ENCODE results near the gene IGLL1. TPM values are rescaled to one million over a fixed set of nuclear protein-coding genes. Genes with fewer than 3 reads are reported as not detected.

The IGLL1 gene
- total RNA-seq, 1 experiment from 2014 or later: not detected

- TF ChIP-seq REST (IDR thresholded peaks at IDR 0.05; ENCODE audit: insufficient read depth in 1 of 2, low read depth in 2 of 2, low read length in 1 of 2) (peak; percentile 83 to 87), POLR2AphosphoS5 (IDR thresholded peaks at IDR 0.05; ENCODE audit: low read depth, low read length) (no peak)
- ATAC-seq: no peak
- Histone ChIP-seq H3K4me3 (ENCODE audit: low read depth in 2 of 2, low read length in 2 of 2) (no peak overlapping the region), H3K4me1 (ENCODE audit: control insufficient read depth, insufficient read depth, low read length) (no peaks in the 10 kb centered on the region), H3K27ac (ENCODE audit: low read length) (no peak overlapping the region), H3K9me3 (ENCODE audit: control insufficient read depth, insufficient read depth, low read depth, low read length) (no peaks in the 10 kb centered on the region), H3K36me3 (ENCODE audit: control insufficient read depth, insufficient read depth, low read length) (no peaks in the 10 kb centered on the region), H3K27me3 (ENCODE audit: control insufficient read depth, insufficient read depth, low read length) (no peaks in the 10 kb centered on the region; the same call in 1 of the 2 replicates)
- in situ Hi-C loops (cut with HindIII; ENCODE audit: low pct_unique_long_range_greater_than_20kb, low sequenced_read_pairs) (no loop called here), intact Hi-C loops (cut with micrococcal nuclease; ENCODE audit: unreplicated experiment) (no loop called here)
- no peak for DNase-seq (ENCODE audit: low read depth, low spot score)
- POLR2A ChIA-PET: no interaction called here
- CTCF ChIA-PET: no interaction called here
- BruUV-seq (replicated peaks): no TSS peak
These were observed 28.5 kb upstream of the IGLL1 start for GRCh38 chr22:23608583-23608982.

GRCh38 chr22:23606204-23607131, 26.4 kb upstream of the IGLL1 start:
- intact Hi-C loops (cut with micrococcal nuclease; ENCODE audit: unreplicated experiment) (no loop called here), in situ Hi-C loops (cut with HindIII; ENCODE audit: low pct_unique_long_range_greater_than_20kb, low sequenced_read_pairs) (no loop called here)
- Histone ChIP-seq H3K27me3 (ENCODE audit: control insufficient read depth, insufficient read depth, low read length) (no peaks in the 10 kb centered on the region), H3K27ac (ENCODE audit: low read length) (no peak overlapping the region), H3K4me3 (ENCODE audit: low read depth in 2 of 2, low read length in 2 of 2) (no peak overlapping the region), H3K9me3 (ENCODE audit: control insufficient read depth, insufficient read depth, low read depth, low read length) (no peaks in the 10 kb centered on the region), H3K36me3 (ENCODE audit: control insufficient read depth, insufficient read depth, low read length) (no peaks in the 10 kb centered on the region), H3K4me1 (ENCODE audit: control insufficient read depth, insufficient read depth, low read length) (no peaks in the 10 kb centered on the region)
- TF ChIP-seq POLR2AphosphoS5 (IDR thresholded peaks at IDR 0.05; ENCODE audit: low read depth, low read length): no peak
- no peak for TF ChIP-seq SIN3A (IDR thresholded peaks at IDR 0.05; ENCODE audit: borderline replicate concordance, insufficient read depth, low read depth, low read length)
- no peak for TF ChIP-seq TCF7L2 (IDR thresholded peaks at IDR 0.05; ENCODE audit: low read depth, low read length)
- TF ChIP-seq CTCF (IDR thresholded peaks at IDR 0.05): no peak
- TF ChIP-seq REST (IDR thresholded peaks at IDR 0.05; ENCODE audit: insufficient read depth in 1 of 2, low read depth in 2 of 2, low read length in 1 of 2): no peak
- no peak for DNase-seq (ENCODE audit: low read depth, low spot score)
- CTCF ChIA-PET: no interaction called here
- BruUV-seq (replicated peaks): no TSS peak
- ATAC-seq: no peak
- POLR2A ChIA-PET: no interaction called here

Measured in Panc1 (cell line).